ENCODE results near the gene NDRG4. TPM values are rescaled to one million over a fixed set of nuclear protein-coding genes. Genes with fewer than 3 reads are reported as not detected.

NDRG4 gene
- total RNA-seq, 4 donors from 2014 or later, result 1.9 to 8.0 (median 7.0) TPM

DNA sequence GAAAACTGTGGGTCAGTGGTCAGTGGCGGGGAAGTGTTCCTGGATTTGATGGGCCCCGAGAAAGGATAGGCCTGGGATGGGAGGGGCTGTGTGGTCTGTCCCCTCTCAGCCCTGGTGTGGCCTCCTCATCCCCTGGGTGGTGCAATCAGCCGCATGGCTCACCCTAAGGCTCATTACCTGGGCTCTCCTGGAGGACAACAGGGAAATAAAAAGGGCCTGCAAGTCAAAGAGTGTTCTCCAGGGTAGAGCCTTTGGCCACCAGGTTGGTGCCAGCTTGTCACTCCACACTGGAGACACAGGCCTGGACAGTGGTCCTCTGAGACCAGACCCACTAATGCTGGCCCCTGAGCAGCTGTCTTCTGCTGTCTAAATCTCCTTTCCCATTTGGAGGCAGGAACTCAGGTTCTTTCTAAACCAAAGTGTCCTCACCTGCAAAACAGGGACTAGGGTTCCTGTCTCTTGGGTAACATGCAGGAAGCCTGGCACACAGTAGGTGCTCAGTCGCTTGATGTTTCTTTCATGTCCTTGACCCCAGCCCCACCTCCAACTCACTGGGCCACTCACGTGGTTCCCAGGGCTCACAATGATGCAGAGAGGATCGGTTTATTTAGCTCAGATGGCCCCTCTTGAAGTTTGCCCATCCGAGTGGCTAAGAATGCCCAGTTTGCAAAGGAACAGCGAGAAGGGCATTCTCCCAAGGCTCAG lies 2.4 kb downstream of the NDRG4 start:
- Histone ChIP-seq H3K27ac (no peak overlapping the region), H3K27me3 (peaks cover 58% of the 10 kb centered on the region), H3K36me3 (no peaks in the 10 kb centered on the region), H3K9me3 (no peaks in the 10 kb centered on the region), H3K4me1 (peaks cover 0 to 23% (median 9%) of the 10 kb centered on the region in 3 donors), H3K4me3 (no peak overlapping the region)
- no peak for TF ChIP-seq EP300 (IDR thresholded peaks at IDR 0.05)
- no peak for TF ChIP-seq POLR2AphosphoS5 (IDR thresholded peaks at IDR 0.05)
- no peak for TF ChIP-seq POLR2A (IDR thresholded peaks at IDR 0.05)
- TF ChIP-seq, protein P1, sequence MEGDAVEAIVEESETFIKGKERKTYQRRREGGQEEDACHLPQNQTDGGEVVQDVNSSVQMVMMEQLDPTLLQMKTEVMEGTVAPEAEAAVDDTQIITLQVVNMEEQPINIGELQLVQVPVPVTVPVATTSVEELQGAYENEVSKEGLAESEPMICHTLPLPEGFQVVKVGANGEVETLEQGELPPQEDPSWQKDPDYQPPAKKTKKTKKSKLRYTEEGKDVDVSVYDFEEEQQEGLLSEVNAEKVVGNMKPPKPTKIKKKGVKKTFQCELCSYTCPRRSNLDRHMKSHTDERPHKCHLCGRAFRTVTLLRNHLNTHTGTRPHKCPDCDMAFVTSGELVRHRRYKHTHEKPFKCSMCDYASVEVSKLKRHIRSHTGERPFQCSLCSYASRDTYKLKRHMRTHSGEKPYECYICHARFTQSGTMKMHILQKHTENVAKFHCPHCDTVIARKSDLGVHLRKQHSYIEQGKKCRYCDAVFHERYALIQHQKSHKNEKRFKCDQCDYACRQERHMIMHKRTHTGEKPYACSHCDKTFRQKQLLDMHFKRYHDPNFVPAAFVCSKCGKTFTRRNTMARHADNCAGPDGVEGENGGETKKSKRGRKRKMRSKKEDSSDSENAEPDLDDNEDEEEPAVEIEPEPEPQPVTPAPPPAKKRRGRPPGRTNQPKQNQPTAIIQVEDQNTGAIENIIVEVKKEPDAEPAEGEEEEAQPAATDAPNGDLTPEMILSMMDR (IDR thresholded peaks at IDR 0.05), result no peak
- WGBS, 2 donors (ENCODE audit: low coverage in 1 of 2), result 62% methylated on average over 5 of the region's 8 CpGs; no CpG with 5 or more reads in 1 of the 2 donors
- no peak for ATAC-seq

- H3K4me1 ChIP-seq, result peaks cover 0 to 23% (median 9%) of the 10 kb centered on the region in 3 donors
- H3K36me3 ChIP-seq, result no peaks in the 10 kb centered on the region
- H3K9me3 ChIP-seq, result no peaks in the 10 kb centered on the region
- H3K27ac ChIP-seq, result no peak overlapping the region
- TF ChIP-seq POLR2AphosphoS5 (IDR thresholded peaks at IDR 0.05) (no peak), POLR2A (IDR thresholded peaks at IDR 0.05) (no peak), EP300 (IDR thresholded peaks at IDR 0.05) (no peak)
- TF ChIP-seq, protein P1 (IDR thresholded peaks at IDR 0.05), result no peak
- WGBS, 2 donors (ENCODE audit: low coverage in 1 of 2), result 100% methylated on average over 1 of the region's 14 CpGs; no CpG with 5 or more reads in 1 of the 2 donors
- peaks cover 64% of the 10 kb centered on the region for H3K27me3 ChIP-seq
- ATAC-seq, result no peak
- no peak overlapping the region for H3K4me3 ChIP-seq
Observed at GRCh38 chr16:58503166-58503862, 3.4 kb downstream of the NDRG4 start.

DNA sequence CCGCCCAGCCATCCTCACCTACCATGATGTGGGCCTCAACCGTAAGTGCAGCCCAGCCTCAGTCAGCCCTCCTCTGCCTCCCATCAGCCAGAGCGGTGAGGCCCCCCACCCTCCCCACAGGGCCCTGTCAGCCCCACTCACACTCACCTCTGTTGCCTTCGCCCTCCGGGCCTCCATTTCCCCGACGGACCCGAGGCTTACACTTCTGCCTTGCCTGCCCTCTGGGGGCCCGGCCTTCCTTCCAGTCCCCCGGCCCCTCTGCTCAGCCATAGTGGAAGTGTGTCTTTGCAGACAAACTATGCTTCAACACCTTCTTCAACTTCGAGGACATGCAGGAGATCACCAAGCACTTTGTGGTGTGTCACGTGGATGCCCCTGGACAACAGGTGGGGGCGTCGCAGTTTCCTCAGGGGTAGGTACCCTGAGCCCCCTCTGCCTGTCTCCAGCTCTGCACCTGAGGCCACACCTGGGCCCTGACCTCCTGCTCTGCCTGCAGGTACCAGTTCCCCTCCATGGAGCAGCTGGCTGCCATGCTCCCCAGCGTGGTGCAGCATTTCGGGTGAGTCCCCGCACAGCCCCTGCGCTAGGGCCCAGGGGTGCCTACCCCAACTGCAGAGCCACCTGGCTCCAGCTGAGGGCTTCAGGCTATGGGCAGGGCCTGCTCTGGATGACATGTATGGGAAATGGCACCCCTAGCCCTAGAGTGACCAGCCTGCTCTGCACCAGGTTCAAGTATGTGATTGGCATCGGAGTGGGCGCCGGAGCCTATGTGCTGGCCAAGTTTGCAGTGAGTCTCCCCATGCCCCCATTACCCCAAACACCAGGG lies 4.1 kb downstream of the NDRG4 start:
- no peaks in the 10 kb centered on the region for H3K36me3 ChIP-seq

GRCh38 chr16:58506241-58507194 lies 6.6 kb downstream of the NDRG4 start:
- H3K27ac ChIP-seq, result no peak overlapping the region
- no peak for ATAC-seq
- WGBS, 2 donors (ENCODE audit: low coverage in 1 of 2), result 82 to 90% methylated on average over 2 of the region's 20 CpGs
- H3K36me3 ChIP-seq, result no peaks in the 10 kb centered on the region
- TF ChIP-seq POLR2AphosphoS5 (IDR thresholded peaks at IDR 0.05) (no peak), EP300 (IDR thresholded peaks at IDR 0.05) (no peak), POLR2A (IDR thresholded peaks at IDR 0.05) (no peak)
- TF ChIP-seq, protein P1 (IDR thresholded peaks at IDR 0.05), result no peak
- no peak overlapping the region for H3K4me3 ChIP-seq
- H3K9me3 ChIP-seq, result no peaks in the 10 kb centered on the region
- H3K4me1 ChIP-seq, result peaks cover 0 to 3% (median under 1%) of the 10 kb centered on the region in 3 donors
- peaks cover 46% of the 10 kb centered on the region for H3K27me3 ChIP-seq

More for the DNA sequence above, 4.1 kb downstream of the NDRG4 start:
- peaks cover 64% of the 10 kb centered on the region for H3K27me3 ChIP-seq
- 100% methylated on average over 3 of the region's 21 CpGs; no CpG with 5 or more reads in 1 of the 2 donors for WGBS, 2 donors (ENCODE audit: low coverage in 1 of 2)
- H3K4me3 ChIP-seq, result no peak overlapping the region
- no peak overlapping the region for H3K27ac ChIP-seq
- TF ChIP-seq POLR2AphosphoS5 (IDR thresholded peaks at IDR 0.05), result no peak
- no peak for TF ChIP-seq EP300 (IDR thresholded peaks at IDR 0.05)
- TF ChIP-seq POLR2A (IDR thresholded peaks at IDR 0.05), result no peak
- TF ChIP-seq, protein P1 (IDR thresholded peaks at IDR 0.05), result no peak
- H3K4me1 ChIP-seq, result peaks cover 0 to 23% (median 9%) of the 10 kb centered on the region in 3 donors
- no peaks in the 10 kb centered on the region for H3K9me3 ChIP-seq
- ATAC-seq, result no peak

All from gastroesophageal sphincter (tissue), 4 donors.